NCI-H82 treated with DMSO at 0.1 percent for 48 hours (cell line): Measurements from ENCODE around the gene TMEM247.
"Not testable (repeated sequence)": the region's sequence is repeated elsewhere in the genome, so short reads cannot be mapped to it uniquely, and the experiment has no call there.

Experiments
- DNase-seq: peaks from one replicate; lab custom pipeline; 2025; ENCODE audit not compliant: unreplicated experiment; lab: John Stamatoyannopoulos, UW

Gene TMEM247

GRCh38 chr2:46458763-46459500, 20.4 kb upstream of the TMEM247 start:
- DNase-seq: no peak

- no peak for DNase-seq
Measured at GRCh38 chr2:46459694-46460093, 19.7 kb upstream of the TMEM247 start.

- DNase-seq: no peak
Measured at GRCh38 chr2:46460241-46460921, 19.0 kb upstream of the TMEM247 start.

GRCh38 chr2:46461011-46461674, 18.2 kb upstream of the TMEM247 start:
- DNase-seq: peak; percentile 15

- no peak for DNase-seq
Measured at GRCh38 chr2:46461709-46462171, 17.6 kb upstream of the TMEM247 start.

GRCh38 chr2:46462936-46463335, 16.4 kb upstream of the TMEM247 start:
- DNase-seq: no peak

GRCh38 chr2:46469116-46469515, 10.2 kb upstream of the TMEM247 start:
- no peak for DNase-seq

- DNase-seq: no peak
Measured at GRCh38 chr2:46469700-46470099, 9.7 kb upstream of the TMEM247 start.

- DNase-seq: no peak
Measured at GRCh38 chr2:46470114-46470628, 9.2 kb upstream of the TMEM247 start.

GRCh38 chr2:46471019-46471583, 8.3 kb upstream of the TMEM247 start:
- DNase-seq: no peak

GRCh38 chr2:46471697-46472096, 7.7 kb upstream of the TMEM247 start:
- no peak for DNase-seq

- not testable (repeated sequence) for DNase-seq
Measured at GRCh38 chr2:46472165-46472564, 7.2 kb upstream of the TMEM247 start.

- not testable (repeated sequence) for DNase-seq
Measured at GRCh38 chr2:46477462-46477861, 1.9 kb upstream of the TMEM247 start.

- no peak for DNase-seq
Measured at GRCh38 chr2:46477925-46478324, 1.4 kb upstream of the TMEM247 start.

- no peak for DNase-seq
Measured at GRCh38 chr2:46480562-46480961, 1.2 kb downstream of the TMEM247 start.

GRCh38 chr2:46481198-46482193, 2.1 kb downstream of the TMEM247 start:
- DNase-seq: peak; percentile 21

- DNase-seq: no peak
Measured at GRCh38 chr2:46482490-46482889, 3.1 kb downstream of the TMEM247 start.

GRCh38 chr2:46485002-46485401, 5.6 kb downstream of the TMEM247 start:
- DNase-seq: no peak

- no peak for DNase-seq
Measured at GRCh38 chr2:46486436-46486835, 7.1 kb downstream of the TMEM247 start.

- DNase-seq: no peak
Measured at GRCh38 chr2:46487667-46488335, 8.4 kb downstream of the TMEM247 start.
